GM21360 (cell line): ENCODE data around the gene THAP3.

Experiments
- ATAC-seq: cut with Tn5 transposase; IDR thresholded peaks from one replicate; pipeline ENCODE4 v1.9.1; 2021; ENCODE audit warnings: mild to moderate bottlenecking, moderate library complexity; ENCODE audit not compliant: unreplicated experiment

Gene THAP3

GRCh38 chr1:6603915-6604558, 20.6 kb upstream of the THAP3 start:
- no peak for ATAC-seq

DNA sequence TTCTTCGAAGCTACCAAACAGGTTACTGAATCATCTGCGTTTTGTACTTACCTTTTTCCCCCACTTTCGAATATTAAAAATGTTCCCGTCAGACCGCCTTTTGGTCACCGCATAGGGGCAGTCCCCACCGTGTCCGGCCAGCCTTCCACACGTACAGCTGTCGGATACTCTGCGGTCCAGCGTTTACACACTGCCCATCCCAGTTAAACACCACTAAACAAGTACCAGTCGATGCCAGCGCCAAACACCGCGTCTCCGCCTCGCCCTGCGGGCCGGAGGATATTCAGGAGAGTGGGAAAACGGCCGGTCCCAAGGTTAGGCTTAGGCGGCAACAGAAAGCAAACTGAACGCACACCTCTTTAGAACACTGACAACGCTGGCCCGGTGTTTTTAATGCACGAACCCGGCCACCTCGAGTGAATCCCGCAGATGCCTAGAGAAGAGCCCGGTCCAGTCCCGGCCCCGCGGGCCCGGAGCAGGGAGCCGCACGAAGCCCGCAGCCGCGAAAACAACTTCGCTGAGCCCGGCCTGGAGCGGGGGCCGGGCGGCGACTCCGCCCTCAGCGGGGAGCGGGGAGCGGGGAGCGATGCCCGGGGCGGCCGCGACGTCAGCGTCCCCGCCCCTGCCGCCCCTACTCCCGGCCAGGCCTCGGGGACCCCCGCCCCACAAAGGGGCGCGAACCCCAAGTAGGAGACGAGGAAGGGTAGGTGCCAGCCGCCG, 11.9 kb upstream of the THAP3 start:
- ATAC-seq, result peak; percentile 1

DNA sequence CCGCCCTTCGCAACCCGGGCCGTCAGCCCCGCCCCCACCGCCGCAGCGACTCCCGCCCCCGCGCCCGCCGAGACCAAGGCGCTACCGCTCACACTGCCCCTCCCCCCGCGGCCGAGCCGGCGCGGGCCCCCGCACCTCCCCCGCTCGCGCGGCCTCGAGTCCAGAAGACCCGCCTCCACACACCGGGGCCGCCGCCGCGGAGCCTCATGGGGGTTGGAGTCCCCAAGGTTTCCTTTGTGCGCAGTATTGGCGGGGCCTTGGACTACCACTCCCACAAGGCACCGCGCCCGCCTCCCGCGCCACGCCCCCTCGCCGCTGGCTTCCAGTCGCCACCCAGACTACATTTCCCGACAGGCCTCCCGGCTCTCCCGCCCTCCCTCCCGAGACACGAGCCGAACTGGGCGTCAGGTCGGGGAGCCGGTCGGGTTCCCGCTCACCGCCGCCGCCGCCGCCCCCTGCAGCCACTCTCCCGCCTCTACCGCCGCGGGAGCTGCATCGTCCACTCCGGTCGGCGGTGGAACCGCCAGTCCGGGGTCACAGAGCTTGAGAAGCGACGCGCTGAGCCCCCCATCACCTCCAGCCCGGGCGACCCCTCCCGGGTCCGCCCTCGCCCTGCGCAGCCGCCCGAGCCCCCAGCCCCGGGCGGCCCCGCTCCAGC, 11.2 kb upstream of the THAP3 start, which contains the start of gene PHF13:
TSS of gene PHF13 (plus strand) at position 371 of the 658 bp plus-strand sequence. CDS start 336 bp downstream, outside the sequence.
- ATAC-seq, result peak; percentile 89

- peak; percentile 5 for ATAC-seq
Observed at GRCh38 chr1:6614019-6614928, 10.4 kb upstream of the THAP3 start.

GRCh38 chr1:6614929-6615785, 9.5 kb upstream of the THAP3 start:
- no peak for ATAC-seq

DNA sequence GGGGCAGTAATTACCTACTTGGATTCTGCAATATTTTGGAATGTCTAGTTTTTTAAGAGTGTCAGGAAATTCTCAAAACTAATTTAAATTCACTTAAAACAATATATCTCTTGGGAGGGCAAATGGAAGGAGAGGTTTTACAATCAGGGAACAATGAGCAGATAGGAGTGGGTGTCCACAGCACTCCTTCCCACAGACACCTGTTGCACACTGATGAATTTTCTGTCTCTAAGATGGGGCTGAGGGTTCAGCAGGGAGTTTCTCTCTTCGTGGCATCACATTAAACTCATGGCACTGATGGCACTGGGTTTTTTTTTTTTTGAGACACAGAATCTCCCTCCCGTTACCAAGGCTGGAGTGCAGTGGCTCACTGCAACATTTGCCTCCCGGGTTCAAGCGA, 5.6 kb upstream of the THAP3 start:
- no peak for ATAC-seq

DNA sequence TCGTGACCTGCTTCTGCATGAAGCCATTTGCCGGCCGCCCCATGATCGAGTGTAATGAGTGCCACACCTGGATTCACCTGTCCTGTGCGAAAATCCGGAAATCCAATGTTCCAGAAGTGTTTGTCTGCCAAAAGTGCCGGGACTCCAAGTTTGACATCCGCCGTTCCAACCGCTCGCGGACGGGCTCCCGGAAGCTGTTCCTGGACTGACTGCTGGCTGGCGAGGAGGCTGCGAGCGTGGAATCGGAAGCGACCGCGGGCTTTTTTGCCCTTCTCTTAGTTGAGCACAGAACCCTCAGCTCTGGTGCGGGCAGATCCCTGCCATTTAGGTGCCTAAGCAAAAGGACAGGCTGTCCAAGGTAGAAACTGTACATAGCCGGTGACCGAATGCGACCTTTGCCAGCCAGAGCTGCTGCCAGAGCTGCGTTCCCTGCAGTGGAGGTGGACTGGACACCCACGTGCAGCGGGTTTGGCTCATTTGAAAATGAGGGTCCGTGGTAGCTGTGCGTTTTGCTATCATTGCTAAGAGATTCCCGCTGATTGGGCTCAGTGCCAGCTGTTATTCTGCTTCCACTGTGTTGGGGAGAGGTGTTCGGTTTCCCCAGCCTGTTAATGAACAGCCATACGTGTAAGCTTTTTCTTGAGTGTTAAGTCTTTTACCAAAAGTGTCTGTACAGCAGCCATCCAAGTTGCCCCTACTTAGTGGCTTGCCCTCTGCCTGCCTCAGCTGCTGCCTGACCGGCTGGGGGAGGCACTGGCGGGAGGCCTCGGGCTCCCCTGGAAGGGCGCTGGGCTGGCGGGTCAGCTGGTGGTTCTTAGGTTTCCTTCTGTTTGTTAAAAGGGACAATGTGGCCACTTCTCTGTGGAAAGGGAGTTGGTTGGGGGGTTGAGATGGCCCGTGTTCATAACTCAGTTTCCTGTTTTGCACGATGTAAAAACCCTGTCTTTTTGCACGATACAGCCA, 3.0 kb upstream of the THAP3 start:
- ATAC-seq, result no peak

GRCh38 chr1:6622396-6623152, 2.1 kb upstream of the THAP3 start:
- ATAC-seq, result no peak

DNA sequence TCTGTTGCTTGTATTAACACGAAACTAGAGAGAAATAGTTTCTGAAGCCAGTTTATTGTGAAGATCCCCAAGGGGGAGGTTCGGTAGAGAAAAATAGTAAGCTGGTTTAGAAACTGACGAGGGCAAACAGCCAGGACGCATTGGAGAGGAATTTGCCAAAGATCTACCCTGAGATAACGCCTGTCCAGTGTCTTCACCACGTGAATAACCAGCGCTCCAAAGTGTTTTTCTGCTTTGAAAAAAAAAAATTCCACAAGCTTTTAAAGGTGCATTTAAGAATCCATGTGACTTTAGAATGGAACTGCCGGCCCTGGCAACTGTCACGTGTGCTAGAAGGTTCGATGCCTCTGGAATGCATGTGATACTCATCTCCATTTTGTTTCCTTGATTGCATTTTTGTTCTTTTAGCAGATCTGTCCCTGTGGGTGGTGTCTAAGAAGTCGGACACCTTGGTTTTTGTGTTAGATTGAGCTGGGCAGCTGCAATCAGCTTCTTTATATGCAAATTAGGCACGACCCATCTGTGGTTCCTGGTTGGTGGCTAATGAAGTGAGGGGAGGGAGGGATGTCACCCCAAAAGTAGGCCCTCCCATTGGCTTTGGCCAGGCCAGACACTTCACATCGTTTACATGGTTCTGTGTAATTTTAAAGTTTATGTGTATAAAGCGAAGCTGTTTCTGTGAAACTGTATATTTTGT, 1.3 kb upstream of the THAP3 start:
- ATAC-seq, result no peak

- no peak for ATAC-seq
Observed at GRCh38 chr1:6625584-6626149, 999 bp downstream of the THAP3 start.

GRCh38 chr1:6627031-6627430, 2.4 kb downstream of the THAP3 start:
- ATAC-seq, result no peak

DNA sequence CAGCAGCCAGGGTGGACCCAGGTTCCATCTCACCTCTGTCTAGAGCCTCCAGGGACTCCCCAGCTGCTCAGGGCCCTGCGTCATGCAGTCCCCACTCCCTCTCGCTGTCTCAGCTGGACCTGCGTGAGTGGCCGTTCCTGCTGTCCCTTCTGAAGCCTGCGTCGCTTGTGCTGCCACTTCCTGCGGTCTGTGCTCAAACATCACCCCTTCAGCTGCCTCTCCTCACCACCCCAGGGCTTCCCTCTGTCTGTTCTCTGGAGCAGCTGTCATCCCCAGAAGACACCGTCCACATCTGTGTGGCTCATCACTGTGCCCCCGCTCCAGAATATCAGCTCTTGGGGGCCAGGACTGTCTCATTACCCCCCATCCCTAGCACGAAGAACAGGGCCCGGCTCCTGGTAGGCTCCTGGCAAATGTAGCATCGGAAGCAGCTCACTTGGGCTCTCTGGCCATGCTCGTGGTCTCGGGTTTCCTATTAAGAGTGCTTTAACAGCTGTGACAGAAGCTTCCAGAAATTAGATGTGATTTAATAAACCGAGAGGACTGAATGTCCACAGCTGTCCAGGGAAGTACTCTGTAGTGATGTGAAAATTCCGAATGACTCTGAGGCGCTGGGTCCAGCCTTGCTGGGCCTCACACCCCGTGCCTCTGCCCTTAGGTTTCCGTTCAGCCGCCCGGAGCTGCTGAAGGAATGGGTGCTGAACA, 3.3 kb downstream of the THAP3 start:
- no peak for ATAC-seq

DNA sequence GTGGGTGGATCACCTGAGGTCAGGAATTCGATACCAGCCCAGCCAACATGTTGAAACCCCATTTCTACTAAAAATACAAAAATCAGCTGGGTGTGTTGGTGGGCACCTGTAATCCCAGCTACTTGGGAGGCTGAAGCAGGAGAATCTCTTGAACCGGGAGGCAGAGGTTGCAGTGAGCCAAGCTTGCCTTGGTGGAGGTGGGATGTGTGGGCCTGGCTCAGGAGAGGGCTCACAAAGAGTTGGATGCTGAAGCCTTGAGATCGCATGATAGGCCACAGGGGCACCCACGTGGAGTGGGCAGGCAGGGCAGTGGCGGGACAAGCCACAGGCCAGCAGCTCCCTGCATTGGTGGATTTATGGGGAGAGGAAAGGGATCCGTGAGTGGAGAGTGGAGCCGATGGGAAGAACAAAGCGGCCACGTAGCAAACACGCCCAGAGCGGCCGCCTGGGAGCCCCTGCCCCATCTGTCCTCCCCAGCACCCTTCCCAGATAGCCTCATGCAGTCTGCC, 4.4 kb downstream of the THAP3 start:
- ATAC-seq, result no peak

DNA sequence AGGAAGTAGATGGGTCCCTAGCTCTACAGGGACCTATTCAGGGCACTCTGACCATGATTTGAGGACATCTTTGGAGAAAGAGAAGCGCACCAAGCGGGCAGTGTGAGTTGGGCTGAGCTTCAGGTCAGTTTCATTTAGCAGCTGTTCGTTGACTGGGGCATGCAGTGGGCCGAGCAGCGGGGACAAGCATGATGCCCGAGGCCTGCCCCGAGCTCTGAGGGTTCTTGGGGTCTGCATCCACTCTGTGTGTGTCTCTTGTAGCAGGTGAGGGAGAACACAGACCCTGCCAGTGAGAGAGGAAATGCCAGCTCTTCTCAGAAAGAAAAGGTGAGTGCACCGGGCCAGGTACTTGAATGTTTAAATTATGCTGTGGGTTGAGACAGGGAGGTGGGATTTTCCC, 5.4 kb downstream of the THAP3 start:
- ATAC-seq, result no peak

- ATAC-seq, result no peak
Observed at GRCh38 chr1:6631058-6631457, 6.4 kb downstream of the THAP3 start.
